ENCODE results near the gene IZUMO1.

IZUMO1 gene

GRCh38 chr19:48784527-48784926 is 37.8 kb upstream of the IZUMO1 start:
- H4K20me1 ChIP-seq (ENCODE audit: insufficient read depth, low read length, poor library complexity, severe bottlenecking) = no peaks in the 10 kb centered on the region
- H3K4me2 ChIP-seq (ENCODE audit: low read depth, low read length, poor library complexity, severe bottlenecking) = no peak overlapping the region
- H2AFZ ChIP-seq (ENCODE audit: low read length) = 0 out of 2 replicates have a peak overlapping the region, but pooled peaks have one; percentile 9
- TF ChIP-seq EZH2phosphoT487 (IDR thresholded peaks at IDR 0.05; ENCODE audit: borderline replicate concordance) = no peak
- TF ChIP-seq CTCF (conservative IDR thresholded peaks at IDR 0.05; ENCODE audit: low read length) = peak; percentile 26
- H3K9me2 ChIP-seq (replicated peaks; ENCODE audit: low read depth, low read length) = no peaks in the 10 kb centered on the region
- no peak overlapping the region for H3K4me3 ChIP-seq (ENCODE audit: low read length, poor library complexity, severe bottlenecking)
- no peak overlapping the region for H3K9ac ChIP-seq (ENCODE audit: low read depth, low read length, poor library complexity, severe bottlenecking)
- no peaks in the 10 kb centered on the region for H3K36me3 ChIP-seq (ENCODE audit: insufficient read depth, low read length)
- no peaks in the 10 kb centered on the region for H3K4me1 ChIP-seq (ENCODE audit: insufficient read depth, low read length, poor library complexity, severe bottlenecking)
- no peaks in the 10 kb centered on the region for H3K79me2 ChIP-seq (ENCODE audit: insufficient read depth, low read length)
- no peaks in the 10 kb centered on the region for H3K27me3 ChIP-seq (ENCODE audit: insufficient read depth, low read length, poor library complexity, severe bottlenecking)
- no peaks in the 10 kb centered on the region for H3F3A ChIP-seq (ENCODE audit: low read depth)
- H3K9me3 ChIP-seq (ENCODE audit: insufficient read depth, low read depth, low read length) = no peaks in the 10 kb centered on the region

- H3F3A ChIP-seq (ENCODE audit: low read depth) = no peaks in the 10 kb centered on the region
- H3K9me3 ChIP-seq (ENCODE audit: insufficient read depth, low read depth, low read length) = no peaks in the 10 kb centered on the region
- no peak overlapping the region for H2AFZ ChIP-seq (ENCODE audit: low read length)
- H3K4me3 ChIP-seq (ENCODE audit: low read length, poor library complexity, severe bottlenecking) = no peak overlapping the region
- no peaks in the 10 kb centered on the region for H3K36me3 ChIP-seq (ENCODE audit: insufficient read depth, low read length)
- H3K9ac ChIP-seq (ENCODE audit: low read depth, low read length, poor library complexity, severe bottlenecking) = no peak overlapping the region
- no peak overlapping the region for H3K4me2 ChIP-seq (ENCODE audit: low read depth, low read length, poor library complexity, severe bottlenecking)
- TF ChIP-seq EZH2phosphoT487 (IDR thresholded peaks at IDR 0.05; ENCODE audit: borderline replicate concordance) (no peak), CTCF (conservative IDR thresholded peaks at IDR 0.05; ENCODE audit: low read length) (no peak)
- H3K4me1 ChIP-seq (ENCODE audit: insufficient read depth, low read length, poor library complexity, severe bottlenecking) = no peaks in the 10 kb centered on the region
- H3K9me2 ChIP-seq (replicated peaks; ENCODE audit: low read depth, low read length) = no peaks in the 10 kb centered on the region
- H3K27me3 ChIP-seq (ENCODE audit: insufficient read depth, low read length, poor library complexity, severe bottlenecking) = no peaks in the 10 kb centered on the region
- H3K79me2 ChIP-seq (ENCODE audit: insufficient read depth, low read length) = no peaks in the 10 kb centered on the region
- H4K20me1 ChIP-seq (ENCODE audit: insufficient read depth, low read length, poor library complexity, severe bottlenecking) = no peaks in the 10 kb centered on the region
Observed at GRCh38 chr19:48780631-48781391, 34.1 kb upstream of the IZUMO1 start.

GRCh38 chr19:48779636-48780035 is 32.9 kb upstream of the IZUMO1 start:
- H3F3A ChIP-seq (ENCODE audit: low read depth) = no peaks in the 10 kb centered on the region
- H3K9me2 ChIP-seq (replicated peaks; ENCODE audit: low read depth, low read length) = no peaks in the 10 kb centered on the region
- TF ChIP-seq CTCF (conservative IDR thresholded peaks at IDR 0.05; ENCODE audit: low read length) (no peak), EZH2phosphoT487 (IDR thresholded peaks at IDR 0.05; ENCODE audit: borderline replicate concordance) (no peak)
- H3K27me3 ChIP-seq (ENCODE audit: insufficient read depth, low read length, poor library complexity, severe bottlenecking) = no peaks in the 10 kb centered on the region
- no peaks in the 10 kb centered on the region for H3K9me3 ChIP-seq (ENCODE audit: insufficient read depth, low read depth, low read length)
- H3K4me2 ChIP-seq (ENCODE audit: low read depth, low read length, poor library complexity, severe bottlenecking) = no peak overlapping the region
- no peak overlapping the region for H3K4me3 ChIP-seq (ENCODE audit: low read length, poor library complexity, severe bottlenecking)
- H3K36me3 ChIP-seq (ENCODE audit: insufficient read depth, low read length) = no peaks in the 10 kb centered on the region
- H3K79me2 ChIP-seq (ENCODE audit: insufficient read depth, low read length) = no peaks in the 10 kb centered on the region
- no peak overlapping the region for H2AFZ ChIP-seq (ENCODE audit: low read length)
- H3K4me1 ChIP-seq (ENCODE audit: insufficient read depth, low read length, poor library complexity, severe bottlenecking) = no peaks in the 10 kb centered on the region
- no peak overlapping the region for H3K9ac ChIP-seq (ENCODE audit: low read depth, low read length, poor library complexity, severe bottlenecking)
- no peaks in the 10 kb centered on the region for H4K20me1 ChIP-seq (ENCODE audit: insufficient read depth, low read length, poor library complexity, severe bottlenecking)

Data from Loucy (cell line).